ENCODE results near the gene SLC22A2.

SLC22A2 gene

DNA sequence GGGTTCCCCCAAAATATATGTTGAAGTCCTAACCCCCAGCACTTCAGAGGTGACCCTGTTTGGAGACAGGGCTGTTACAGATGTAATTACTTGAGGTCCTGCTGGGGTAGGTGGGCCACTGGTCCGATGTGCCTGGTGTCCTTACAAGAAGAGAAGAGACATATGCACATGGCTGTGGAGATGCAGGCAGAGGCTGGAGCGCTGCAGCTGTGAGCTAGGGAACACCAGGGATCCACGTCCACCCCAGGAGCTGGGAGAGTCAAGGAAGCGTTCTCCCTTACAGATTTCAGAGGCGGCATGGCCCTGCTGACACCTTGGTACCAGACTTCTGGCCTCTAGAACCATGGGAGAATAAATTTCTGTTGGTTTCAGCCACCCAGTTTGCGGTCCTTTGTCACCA lies 11.7 kb upstream of the SLC22A2 start:
- H3K36me3 ChIP-seq (ENCODE audit: control insufficient read depth in 1 of 2, insufficient read depth in 2 of 2, low read length in 2 of 2): no peaks in the 10 kb centered on the region
- no peak overlapping the region for H4K91ac ChIP-seq (ENCODE audit: low read depth, low read length)
- H4K8ac ChIP-seq (ENCODE audit: low read depth, low read length): no peak overlapping the region
- WGBS (ENCODE audit: extremely low coverage, insufficient coverage, insufficient read length): no CpG with 5 or more reads among the region's 6 CpGs
- H2AFZ ChIP-seq (ENCODE audit: insufficient read depth, low read length, poor library complexity): no peak overlapping the region
- H3K14ac ChIP-seq (ENCODE audit: low read length): no peak overlapping the region
- no peak overlapping the region for H3K18ac ChIP-seq (ENCODE audit: low read length)
- no peak overlapping the region for H4K12ac ChIP-seq (ENCODE audit: low read depth, low read length)
- H3K4me3 ChIP-seq (ENCODE audit: low read depth, low read length): no peak overlapping the region
- H3K9me3 ChIP-seq (ENCODE audit: insufficient read depth, low read depth, low read length): no peaks in the 10 kb centered on the region
- no peak overlapping the region for H2AK5ac ChIP-seq (ENCODE audit: low read length)
- H3K79me2 ChIP-seq (ENCODE audit: control insufficient read depth, insufficient read depth, low read length, poor library complexity): no peaks in the 10 kb centered on the region
- H3K27ac ChIP-seq (ENCODE audit: low read depth, low read length): no peak overlapping the region
- no peak overlapping the region for H2BK12ac ChIP-seq (ENCODE audit: low read length)
- no peaks in the 10 kb centered on the region for H3K79me1 ChIP-seq (ENCODE audit: low read length)
- H3K4ac ChIP-seq (ENCODE audit: low read depth, low read length): no peak overlapping the region
- H2BK5ac ChIP-seq (ENCODE audit: low read depth, low read length, poor library complexity): no peak overlapping the region
- H3K4me2 ChIP-seq (ENCODE audit: low read length): no peak overlapping the region
- no peak overlapping the region for H3K9ac ChIP-seq (ENCODE audit: low read length)
- H3K23ac ChIP-seq (ENCODE audit: low read length): no peak overlapping the region
- no peak overlapping the region for H2BK120ac ChIP-seq (ENCODE audit: insufficient read depth, low read length, poor library complexity)
- DNase-seq: no peak
- H3K27me3 ChIP-seq (ENCODE audit: insufficient read depth, low read length): no peaks in the 10 kb centered on the region
- H3K4me1 ChIP-seq (ENCODE audit: control insufficient read depth in 1 of 2, insufficient read depth in 2 of 2, low read length in 2 of 2): no peaks in the 10 kb centered on the region

DNA sequence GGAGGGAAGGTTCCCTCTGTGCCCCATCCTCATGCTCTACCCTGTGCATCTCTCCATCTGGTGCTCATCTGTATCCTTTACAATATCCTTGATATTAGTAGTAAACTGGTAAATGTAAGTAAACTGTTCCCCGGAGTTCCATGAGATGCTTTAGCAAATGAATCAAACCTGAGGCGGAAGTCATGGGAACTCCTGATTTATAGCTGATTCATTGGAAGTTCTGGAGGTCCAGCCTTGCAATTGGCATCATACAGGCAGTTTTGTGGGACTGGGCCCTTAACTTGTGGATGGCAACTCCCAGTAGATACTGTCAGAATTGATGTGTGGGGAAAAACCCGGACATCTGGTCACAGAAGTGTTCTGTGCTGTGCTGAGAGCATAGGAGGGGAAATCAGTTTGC lies 11.2 kb upstream of the SLC22A2 start:
- Histone ChIP-seq H3K27ac (ENCODE audit: low read depth, low read length) (no peak overlapping the region), H3K4me3 (ENCODE audit: low read depth, low read length) (no peak overlapping the region), H3K14ac (ENCODE audit: low read length) (no peak overlapping the region), H4K12ac (ENCODE audit: low read depth, low read length) (no peak overlapping the region), H3K9me3 (ENCODE audit: insufficient read depth, low read depth, low read length) (no peaks in the 10 kb centered on the region), H3K18ac (ENCODE audit: low read length) (no peak overlapping the region), H2BK5ac (ENCODE audit: low read depth, low read length, poor library complexity) (no peak overlapping the region), H3K27me3 (ENCODE audit: insufficient read depth, low read length) (no peaks in the 10 kb centered on the region), H2BK12ac (ENCODE audit: low read length) (no peak overlapping the region), H3K4me1 (ENCODE audit: control insufficient read depth in 1 of 2, insufficient read depth in 2 of 2, low read length in 2 of 2) (no peaks in the 10 kb centered on the region), H2BK120ac (ENCODE audit: insufficient read depth, low read length, poor library complexity) (no peak overlapping the region), H3K79me2 (ENCODE audit: control insufficient read depth, insufficient read depth, low read length, poor library complexity) (no peaks in the 10 kb centered on the region), H3K9ac (ENCODE audit: low read length) (no peak overlapping the region), H3K23ac (ENCODE audit: low read length) (no peak overlapping the region), H2AK5ac (ENCODE audit: low read length) (no peak overlapping the region), H4K8ac (ENCODE audit: low read depth, low read length) (no peak overlapping the region), H3K79me1 (ENCODE audit: low read length) (no peaks in the 10 kb centered on the region), H2AFZ (ENCODE audit: insufficient read depth, low read length, poor library complexity) (no peak overlapping the region), H4K91ac (ENCODE audit: low read depth, low read length) (no peak overlapping the region), H3K4ac (ENCODE audit: low read depth, low read length) (no peak overlapping the region), H3K36me3 (ENCODE audit: control insufficient read depth in 1 of 2, insufficient read depth in 2 of 2, low read length in 2 of 2) (no peaks in the 10 kb centered on the region), H3K4me2 (ENCODE audit: low read length) (no peak overlapping the region)
- no CpG with 5 or more reads among the region's 3 CpGs for WGBS (ENCODE audit: extremely low coverage, insufficient coverage, insufficient read length)
- no peak for DNase-seq

DNA sequence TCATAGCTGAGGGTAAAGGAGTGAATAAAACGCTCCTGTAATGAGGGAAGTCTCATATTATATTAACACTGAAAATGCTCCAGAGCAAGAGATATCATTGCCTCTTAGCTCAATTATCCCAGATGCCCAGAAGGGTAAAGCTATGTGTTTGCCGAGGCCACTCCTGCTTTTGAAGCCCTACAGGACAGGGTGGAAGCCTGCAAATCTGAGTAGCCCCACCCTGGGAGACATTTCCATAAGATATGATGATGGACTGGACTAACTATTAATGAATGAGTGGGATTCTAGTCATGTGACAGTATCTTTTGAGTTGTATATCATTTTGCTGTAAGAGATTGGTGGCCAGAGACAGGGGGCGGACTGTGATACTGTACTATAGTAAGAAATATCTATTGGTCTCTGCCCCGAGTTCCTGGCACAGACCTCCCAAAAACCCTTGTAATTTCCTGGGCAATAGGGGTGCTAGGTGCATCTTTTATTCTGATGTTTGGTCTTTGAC lies 10.5 kb upstream of the SLC22A2 start:
- no peak overlapping the region for H3K4ac ChIP-seq (ENCODE audit: low read depth, low read length)
- H4K12ac ChIP-seq (ENCODE audit: low read depth, low read length): no peak overlapping the region
- H2AFZ ChIP-seq (ENCODE audit: insufficient read depth, low read length, poor library complexity): no peak overlapping the region
- no peak overlapping the region for H3K4me2 ChIP-seq (ENCODE audit: low read length)
- H3K27me3 ChIP-seq (ENCODE audit: insufficient read depth, low read length): no peaks in the 10 kb centered on the region
- no peak overlapping the region for H2BK12ac ChIP-seq (ENCODE audit: low read length)
- H4K91ac ChIP-seq (ENCODE audit: low read depth, low read length): no peak overlapping the region
- no peak overlapping the region for H2AK5ac ChIP-seq (ENCODE audit: low read length)
- no peak overlapping the region for H3K14ac ChIP-seq (ENCODE audit: low read length)
- H3K18ac ChIP-seq (ENCODE audit: low read length): no peak overlapping the region
- no peaks in the 10 kb centered on the region for H3K79me2 ChIP-seq (ENCODE audit: control insufficient read depth, insufficient read depth, low read length, poor library complexity)
- no peaks in the 10 kb centered on the region for H3K9me3 ChIP-seq (ENCODE audit: insufficient read depth, low read depth, low read length)
- H3K9ac ChIP-seq (ENCODE audit: low read length): no peak overlapping the region
- no peaks in the 10 kb centered on the region for H3K4me1 ChIP-seq (ENCODE audit: control insufficient read depth in 1 of 2, insufficient read depth in 2 of 2, low read length in 2 of 2)
- H3K79me1 ChIP-seq (ENCODE audit: low read length): no peaks in the 10 kb centered on the region
- no peak overlapping the region for H3K27ac ChIP-seq (ENCODE audit: low read depth, low read length)
- no peak overlapping the region for H4K8ac ChIP-seq (ENCODE audit: low read depth, low read length)
- H3K36me3 ChIP-seq (ENCODE audit: control insufficient read depth in 1 of 2, insufficient read depth in 2 of 2, low read length in 2 of 2): no peaks in the 10 kb centered on the region
- H2BK5ac ChIP-seq (ENCODE audit: low read depth, low read length, poor library complexity): no peak overlapping the region
- no CpG with 5 or more reads among the region's 4 CpGs for WGBS (ENCODE audit: extremely low coverage, insufficient coverage, insufficient read length)
- no peak overlapping the region for H3K23ac ChIP-seq (ENCODE audit: low read length)
- DNase-seq: no peak
- no peak overlapping the region for H2BK120ac ChIP-seq (ENCODE audit: insufficient read depth, low read length, poor library complexity)
- H3K4me3 ChIP-seq (ENCODE audit: low read depth, low read length): no peak overlapping the region

DNA sequence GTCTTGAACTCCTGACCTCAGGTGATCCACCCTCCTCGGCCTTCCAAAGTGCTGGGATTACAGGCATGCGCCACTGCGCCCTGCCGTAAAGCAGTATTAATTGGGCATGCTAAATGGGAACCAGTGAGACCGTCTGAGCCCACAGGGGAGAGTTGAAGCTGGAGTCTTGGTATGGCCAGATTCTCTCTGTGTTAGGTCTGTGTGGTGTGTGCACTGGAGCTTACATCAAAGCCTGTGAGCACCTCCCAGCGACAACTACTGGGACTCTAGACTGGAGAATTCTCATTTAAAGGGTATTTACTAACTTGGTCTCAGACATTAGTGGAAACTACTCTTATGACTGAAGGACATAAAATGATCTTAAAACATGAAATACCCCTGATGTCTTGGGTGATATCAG lies 8.5 kb upstream of the SLC22A2 start:
- no peak overlapping the region for H2BK120ac ChIP-seq (ENCODE audit: insufficient read depth, low read length, poor library complexity)
- H4K12ac ChIP-seq (ENCODE audit: low read depth, low read length): no peak overlapping the region
- no peaks in the 10 kb centered on the region for H3K27me3 ChIP-seq (ENCODE audit: insufficient read depth, low read length)
- no peak overlapping the region for H4K91ac ChIP-seq (ENCODE audit: low read depth, low read length)
- no peak overlapping the region for H3K14ac ChIP-seq (ENCODE audit: low read length)
- no peaks in the 10 kb centered on the region for H3K9me3 ChIP-seq (ENCODE audit: insufficient read depth, low read depth, low read length)
- H2BK5ac ChIP-seq (ENCODE audit: low read depth, low read length, poor library complexity): no peak overlapping the region
- no peak overlapping the region for H3K9ac ChIP-seq (ENCODE audit: low read length)
- H3K36me3 ChIP-seq (ENCODE audit: control insufficient read depth in 1 of 2, insufficient read depth in 2 of 2, low read length in 2 of 2): no peaks in the 10 kb centered on the region
- H3K4ac ChIP-seq (ENCODE audit: low read depth, low read length): no peak overlapping the region
- H2BK12ac ChIP-seq (ENCODE audit: low read length): no peak overlapping the region
- H2AFZ ChIP-seq (ENCODE audit: insufficient read depth, low read length, poor library complexity): no peak overlapping the region
- H3K18ac ChIP-seq (ENCODE audit: low read length): no peak overlapping the region
- DNase-seq: no peak
- WGBS (ENCODE audit: extremely low coverage, insufficient coverage, insufficient read length): no CpG with 5 or more reads among the region's 6 CpGs
- H3K27ac ChIP-seq (ENCODE audit: low read depth, low read length): no peak overlapping the region
- H3K4me1 ChIP-seq (ENCODE audit: control insufficient read depth in 1 of 2, insufficient read depth in 2 of 2, low read length in 2 of 2): no peaks in the 10 kb centered on the region
- H3K79me1 ChIP-seq (ENCODE audit: low read length): no peaks in the 10 kb centered on the region
- H2AK5ac ChIP-seq (ENCODE audit: low read length): no peak overlapping the region
- H3K23ac ChIP-seq (ENCODE audit: low read length): no peak overlapping the region
- H3K79me2 ChIP-seq (ENCODE audit: control insufficient read depth, insufficient read depth, low read length, poor library complexity): no peaks in the 10 kb centered on the region
- H4K8ac ChIP-seq (ENCODE audit: low read depth, low read length): no peak overlapping the region
- no peak overlapping the region for H3K4me2 ChIP-seq (ENCODE audit: low read length)
- H3K4me3 ChIP-seq (ENCODE audit: low read depth, low read length): no peak overlapping the region
